HepG2 (cell line): ENCODE data around the gene ARVCF. TPM values are rescaled to one million over a fixed set of nuclear protein-coding genes. Genes with fewer than 3 reads are reported as not detected.

ENCODE experiments used
- ATAC-seq: fragments of 200-7000 bp; cut with Tn5 transposase; 3 replicates; pipeline ENCODE4 v1.9.1; 2020; ENCODE audit warnings: mild to moderate bottlenecking, moderate library complexity
- BruUV-seq: library from RNA; stranded (reverse); fragments of 400-500 nt; replicated peaks from 2 replicates; lab custom pipeline; 2021; lab: Mats Ljungman, UMichigan
- CTCF ChIA-PET: fragments of 300-600 bp; formaldehyde crosslinking; extraction: SDS; loops from one replicate; lab custom pipeline; 2021; ENCODE audit warnings: low total read pairs, inconsistent platforms, low intra/inter-chr PET ratio; lab: Yijun Ruan, JAX
- POLR2A ChIA-PET: fragments of 350-600 bp; sonication (Branson Sonifier 250); formaldehyde crosslinking; loops from one replicate; lab custom pipeline; 2020; ENCODE audit warnings: antibody characterized with exemption, inconsistent platforms; lab: Yijun Ruan, JAX
- DNase-seq: peaks from one replicate; pipeline ENCODE4 v3.0.0-alpha.2; 2015; ENCODE audit warnings: low spot score
- FAIRE-seq: peaks from 3 replicates; lab custom pipeline; 2011; peaks lifted over from hg19 to GRCh38; lab: Jason Lieb, UNC
- H2AFZ ChIP-seq: one replicate; pipeline ENCODE4 v1.6.1; 2011; ENCODE audit warnings: low read length, inconsistent platforms
- H3K27ac ChIP-seq: fragments of 300-600 bp; 3 replicates; pipeline ENCODE4 v1.8.0; 2011; ENCODE audit warnings: mixed run types, mild to moderate bottlenecking, mixed read lengths, low read length, inconsistent platforms; ENCODE audit not compliant: insufficient read depth; ENCODE audit errors: extremely low read length
- H3K27me3 ChIP-seq, 2 experiments: fragments of 200-600 bp in 1 of 2; 2 replicates in 1 of 2; 3 replicates in 1 of 2; pipeline versions ENCODE4 v1.6.0 to v1.8.0; 2011; ENCODE audit warnings: low read length in 2 of 2, mild to moderate bottlenecking in 2 of 2, moderate library complexity in 2 of 2, inconsistent platforms in 1 of 2; ENCODE audit not compliant: insufficient read depth in 2 of 2, control insufficient read depth in 1 of 2
- H3K36me3 ChIP-seq, 2 experiments: fragments of 200-600 bp in 1 of 2; replicated peaks in 1 of 2; 2 replicates in 1 of 2; 3 replicates in 1 of 2; pipeline versions ENCODE4 v1.5.1 to v1.8.0; 2011; ENCODE audit warnings: low read length in 2 of 2, inconsistent platforms in 1 of 2; ENCODE audit not compliant: insufficient read depth in 2 of 2, control insufficient read depth in 1 of 2
- H3K4me1 ChIP-seq: 2 replicates; pipeline ENCODE4 v1.5.1; 2012; ENCODE audit warnings: low read length, inconsistent platforms; ENCODE audit not compliant: insufficient read depth
- H3K4me2 ChIP-seq: 2 replicates; pipeline ENCODE4 v1.6.0; 2011; ENCODE audit warnings: low read depth, low read length, inconsistent platforms
- H3K4me3 ChIP-seq, 3 experiments: fragments of 200-600 bp in 1 of 3; sonication (generic), shearing (Covaris generic) in 1 of 3; replicated peaks in 1 of 3; 2 replicates each; pipeline ENCODE4 v1.5.1; 2011 to 2016; ENCODE audit warnings: low read length in 3 of 3, inconsistent platforms in 2 of 3, low read depth in 2 of 3, mild to moderate bottlenecking in 2 of 3, control low read depth in 1 of 3, mixed read lengths in 1 of 3; ENCODE audit not compliant: insufficient read depth in 1 of 3
- H3K79me2 ChIP-seq: one replicate; pipeline ENCODE4 v1.6.1; 2011; ENCODE audit warnings: low read length, inconsistent platforms; ENCODE audit not compliant: insufficient read depth
- H3K9ac ChIP-seq: 2 replicates; pipeline ENCODE4 v1.6.0; 2011; ENCODE audit warnings: mild to moderate bottlenecking, low read depth, low read length, inconsistent platforms; ENCODE audit not compliant: insufficient read depth
- H3K9me3 ChIP-seq: 2 replicates; pipeline ENCODE4 v1.5.1; 2012; ENCODE audit warnings: mild to moderate bottlenecking, low read length
- H4K20me1 ChIP-seq: 2 replicates; pipeline ENCODE4 v1.6.0; 2011; ENCODE audit warnings: inconsistent platforms, mild to moderate bottlenecking, low read length, moderate library complexity; ENCODE audit not compliant: insufficient read depth
- HES4 ChIP-seq: sonication (generic); formaldehyde crosslinking; IDR thresholded peaks from 2 replicates; pipeline ENCODE4 v1.9.0; 2021; ENCODE audit warnings: mild to moderate bottlenecking, missing genetic modification reagents, borderline replicate concordance
- HNRNPH1 ChIP-seq: fragments of 200-400 bp; formaldehyde crosslinking; optimal IDR thresholded peaks from 2 replicates; pipeline ENCODE3; 2017; ENCODE audit warnings: mild to moderate bottlenecking, low read depth, low read length
- SIN3B ChIP-seq: fragments of 150-350 bp; IDR thresholded peaks from 2 replicates; pipeline ENCODE4 v1.6.1; 2014; ENCODE audit warnings: low read length
- ZNF3 ChIP-seq: IDR thresholded peaks from 2 replicates; pipeline ENCODE4 v1.7.0; 2017; ENCODE audit warnings: inconsistent platforms
- WGBS: methylation state at CpG from one replicate; pipeline ENCODE4 v1.1.6; 2017; ENCODE audit warnings: low lambda C conversion rate; 5-methylcytosine and 5-hydroxymethylcytosine counted together
- in situ Hi-C: cut with HindIII; loops from 2 replicates; pipeline ENCODE4 v1.10.0; 2017; ENCODE audit warnings: low pct_unique_long_range_greater_than_20kb; ENCODE audit not compliant: extremely low pct_ligation_motif_present
- intact Hi-C: fragments of 100-400 bp; cut with micrococcal nuclease; formaldehyde crosslinking; loops from one replicate; pipeline ENCODE4 v1.10.0; 2022; ENCODE audit not compliant: unreplicated experiment
- polyA plus RNA-seq, 8 experiments: library from polyadenylated mRNA; depleted of rRNA in 3 of 8; stranded (reverse) in 7 of 8; unstranded in 1 of 8; fragments of >200 nt; fragmentation: Illumina TruSeq in 4 of 8; extraction: Trizol in 4 of 8; gene quantifications; 2 replicates each; pipeline versions ENCODE4 v1.2.1 to v1.2.3, GENCODE V29; 2011 to 2016; ENCODE audit warnings: low read depth in 4 of 8, missing spikeins in 1 of 8, mixed read lengths in 1 of 8; ENCODE audit not compliant: insufficient read depth in 1 of 8
- total RNA-seq, 5 experiments: library from RNA; depleted of rRNA; stranded (reverse); fragments of >200 nt; fragmentation: Illumina TruSeq; extraction: Trizol; gene quantifications; 2 replicates each; pipeline ENCODE4 v1.2.3, GENCODE V29; 2016; ENCODE audit warnings: low read depth in 1 of 5
- TF ChIP-seq, protein P1 (sequence below): sonication (generic); formaldehyde crosslinking; IDR thresholded peaks from 2 replicates; pipeline ENCODE4 v1.4.0; 2020; ENCODE audit warnings: mild to moderate bottlenecking, missing genetic modification reagents
- TF ChIP-seq, protein P2 (sequence below), 2 experiments: sonication (generic) in 1 of 2; formaldehyde crosslinking in 1 of 2; IDR thresholded peaks; 2 replicates each; pipeline versions ENCODE4 v1.6.1 to v1.9.0; 2014 to 2022; ENCODE audit warnings: antibody characterized with exemption in 1 of 2, borderline replicate concordance in 1 of 2, inconsistent platforms in 1 of 2, low read depth in 1 of 2, missing genetic modification reagents in 1 of 2
- TF ChIP-seq, protein P3 (sequence below): sonication (generic); formaldehyde crosslinking; IDR thresholded peaks from 2 replicates; pipeline ENCODE4 v1.4.0; 2020; ENCODE audit warnings: missing genetic modification reagents
- TF ChIP-seq, protein P4 (sequence below): sonication (generic); formaldehyde crosslinking; IDR thresholded peaks from 2 replicates; pipeline ENCODE4 v1.4.0; 2020; ENCODE audit warnings: mild to moderate bottlenecking, missing genetic modification reagents
- TF ChIP-seq, protein P5 (sequence below): sonication (generic); formaldehyde crosslinking; IDR thresholded peaks from 2 replicates; pipeline ENCODE4 v1.5.0; 2020; ENCODE audit warnings: mild to moderate bottlenecking, missing genetic modification reagents

The ARVCF gene
- total and polyA plus RNA-seq, 2 of the 13 experiments (the other 11 are each of a cell fraction or from before 2014, with no cell fraction given), result 16.4 to 17.7 TPM

DNA sequence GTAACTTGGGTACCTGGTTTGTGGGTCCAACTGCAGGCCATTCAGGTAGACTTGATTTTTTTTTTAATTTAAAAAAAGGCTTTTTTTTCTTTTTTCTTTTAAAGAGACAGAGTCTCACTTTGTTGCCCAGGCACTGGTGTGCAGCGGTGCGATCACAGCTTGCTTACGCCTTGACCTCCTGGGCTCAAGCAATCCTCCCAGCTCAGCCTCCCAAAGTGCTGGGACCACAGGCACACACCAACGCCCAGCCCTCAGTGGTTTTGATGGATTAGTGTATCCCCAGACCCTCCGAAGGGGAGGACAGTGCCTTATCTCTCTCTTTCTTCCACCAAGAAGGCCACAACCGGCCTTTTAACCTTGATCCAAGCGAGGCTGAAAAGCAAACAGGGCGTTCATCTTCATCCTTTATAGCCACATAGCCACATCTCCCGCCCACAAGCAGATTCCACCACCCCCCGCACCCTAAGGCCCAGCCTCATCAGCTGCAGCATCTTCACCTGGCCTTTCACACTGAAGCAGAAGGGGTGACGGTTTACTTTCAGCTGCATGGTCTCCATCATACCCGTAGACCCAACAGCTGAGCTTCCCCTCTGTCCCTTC lies 92.6 kb downstream of the ARVCF start:
- WGBS, result 83% methylated on average over 12 of the region's 12 CpGs
- Histone ChIP-seq H3K79me2 (no peaks in the 10 kb centered on the region), H3K4me3 (no peak overlapping the region), H3K9me3 (no peaks in the 10 kb centered on the region), H3K4me2 (no peak overlapping the region), H3K36me3 (0 out of 5 replicates have a peak, but pooled peaks cover 0 to 3% of the 10 kb centered on the region in 2 experiments), H3K27me3 (no peaks in the 10 kb centered on the region), H3K4me1 (no peaks in the 10 kb centered on the region; the same call in 1 of the 2 replicates), H4K20me1 (no peaks in the 10 kb centered on the region), H2AFZ (no peak overlapping the region), H3K9ac (no peak overlapping the region), H3K27ac (no peak overlapping the region)
- in situ Hi-C loops, result no loop called here
- ATAC-seq, result no peak
- BruUV-seq, result no TSS peak
- POLR2A ChIA-PET, result no interaction called here
- CTCF ChIA-PET, result no interaction called here
- no peak for DNase-seq
- intact Hi-C loops, result no loop called here
- no peak for FAIRE-seq
- TF ChIP-seq HNRNPH1, result no peak
- TF ChIP-seq, protein P1, sequence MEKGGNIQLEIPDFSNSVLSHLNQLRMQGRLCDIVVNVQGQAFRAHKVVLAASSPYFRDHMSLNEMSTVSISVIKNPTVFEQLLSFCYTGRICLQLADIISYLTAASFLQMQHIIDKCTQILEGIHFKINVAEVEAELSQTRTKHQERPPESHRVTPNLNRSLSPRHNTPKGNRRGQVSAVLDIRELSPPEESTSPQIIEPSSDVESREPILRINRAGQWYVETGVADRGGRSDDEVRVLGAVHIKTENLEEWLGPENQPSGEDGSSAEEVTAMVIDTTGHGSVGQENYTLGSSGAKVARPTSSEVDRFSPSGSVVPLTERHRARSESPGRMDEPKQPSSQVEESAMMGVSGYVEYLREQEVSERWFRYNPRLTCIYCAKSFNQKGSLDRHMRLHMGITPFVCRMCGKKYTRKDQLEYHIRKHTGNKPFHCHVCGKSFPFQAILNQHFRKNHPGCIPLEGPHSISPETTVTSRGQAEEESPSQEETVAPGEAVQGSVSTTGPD, result no peak
- TF ChIP-seq, protein P2, sequence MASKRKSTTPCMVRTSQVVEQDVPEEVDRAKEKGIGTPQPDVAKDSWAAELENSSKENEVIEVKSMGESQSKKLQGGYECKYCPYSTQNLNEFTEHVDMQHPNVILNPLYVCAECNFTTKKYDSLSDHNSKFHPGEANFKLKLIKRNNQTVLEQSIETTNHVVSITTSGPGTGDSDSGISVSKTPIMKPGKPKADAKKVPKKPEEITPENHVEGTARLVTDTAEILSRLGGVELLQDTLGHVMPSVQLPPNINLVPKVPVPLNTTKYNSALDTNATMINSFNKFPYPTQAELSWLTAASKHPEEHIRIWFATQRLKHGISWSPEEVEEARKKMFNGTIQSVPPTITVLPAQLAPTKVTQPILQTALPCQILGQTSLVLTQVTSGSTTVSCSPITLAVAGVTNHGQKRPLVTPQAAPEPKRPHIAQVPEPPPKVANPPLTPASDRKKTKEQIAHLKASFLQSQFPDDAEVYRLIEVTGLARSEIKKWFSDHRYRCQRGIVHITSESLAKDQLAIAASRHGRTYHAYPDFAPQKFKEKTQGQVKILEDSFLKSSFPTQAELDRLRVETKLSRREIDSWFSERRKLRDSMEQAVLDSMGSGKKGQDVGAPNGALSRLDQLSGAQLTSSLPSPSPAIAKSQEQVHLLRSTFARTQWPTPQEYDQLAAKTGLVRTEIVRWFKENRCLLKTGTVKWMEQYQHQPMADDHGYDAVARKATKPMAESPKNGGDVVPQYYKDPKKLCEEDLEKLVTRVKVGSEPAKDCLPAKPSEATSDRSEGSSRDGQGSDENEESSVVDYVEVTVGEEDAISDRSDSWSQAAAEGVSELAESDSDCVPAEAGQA (IDR thresholded peaks at IDR 0.05; ENCODE audit: low read depth), result no peak
- TF ChIP-seq, protein P2 (CRISPR knock-in tag; IDR thresholded peaks at IDR 0.05; ENCODE audit: borderline replicate concordance), result no peak
- no peak for TF ChIP-seq ZNF3 (CRISPR knock-in tag)
- TF ChIP-seq, protein P3, sequence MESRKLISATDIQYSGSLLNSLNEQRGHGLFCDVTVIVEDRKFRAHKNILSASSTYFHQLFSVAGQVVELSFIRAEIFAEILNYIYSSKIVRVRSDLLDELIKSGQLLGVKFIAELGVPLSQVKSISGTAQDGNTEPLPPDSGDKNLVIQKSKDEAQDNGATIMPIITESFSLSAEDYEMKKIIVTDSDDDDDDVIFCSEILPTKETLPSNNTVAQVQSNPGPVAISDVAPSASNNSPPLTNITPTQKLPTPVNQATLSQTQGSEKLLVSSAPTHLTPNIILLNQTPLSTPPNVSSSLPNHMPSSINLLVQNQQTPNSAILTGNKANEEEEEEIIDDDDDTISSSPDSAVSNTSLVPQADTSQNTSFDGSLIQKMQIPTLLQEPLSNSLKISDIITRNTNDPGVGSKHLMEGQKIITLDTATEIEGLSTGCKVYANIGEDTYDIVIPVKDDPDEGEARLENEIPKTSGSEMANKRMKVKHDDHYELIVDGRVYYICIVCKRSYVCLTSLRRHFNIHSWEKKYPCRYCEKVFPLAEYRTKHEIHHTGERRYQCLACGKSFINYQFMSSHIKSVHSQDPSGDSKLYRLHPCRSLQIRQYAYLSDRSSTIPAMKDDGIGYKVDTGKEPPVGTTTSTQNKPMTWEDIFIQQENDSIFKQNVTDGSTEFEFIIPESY (CRISPR knock-in tag), result peak; percentile 84
- TF ChIP-seq, protein P4, sequence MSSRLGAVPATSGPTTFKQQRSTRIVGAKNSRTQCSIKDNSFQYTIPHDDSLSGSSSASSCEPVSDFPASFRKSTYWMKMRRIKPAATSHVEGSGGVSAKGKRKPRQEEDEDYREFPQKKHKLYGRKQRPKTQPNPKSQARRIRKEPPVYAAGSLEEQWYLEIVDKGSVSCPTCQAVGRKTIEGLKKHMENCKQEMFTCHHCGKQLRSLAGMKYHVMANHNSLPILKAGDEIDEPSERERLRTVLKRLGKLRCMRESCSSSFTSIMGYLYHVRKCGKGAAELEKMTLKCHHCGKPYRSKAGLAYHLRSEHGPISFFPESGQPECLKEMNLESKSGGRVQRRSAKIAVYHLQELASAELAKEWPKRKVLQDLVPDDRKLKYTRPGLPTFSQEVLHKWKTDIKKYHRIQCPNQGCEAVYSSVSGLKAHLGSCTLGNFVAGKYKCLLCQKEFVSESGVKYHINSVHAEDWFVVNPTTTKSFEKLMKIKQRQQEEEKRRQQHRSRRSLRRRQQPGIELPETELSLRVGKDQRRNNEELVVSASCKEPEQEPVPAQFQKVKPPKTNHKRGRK, result no peak
- TF ChIP-seq SIN3B, result no peak
- TF ChIP-seq, protein P5, sequence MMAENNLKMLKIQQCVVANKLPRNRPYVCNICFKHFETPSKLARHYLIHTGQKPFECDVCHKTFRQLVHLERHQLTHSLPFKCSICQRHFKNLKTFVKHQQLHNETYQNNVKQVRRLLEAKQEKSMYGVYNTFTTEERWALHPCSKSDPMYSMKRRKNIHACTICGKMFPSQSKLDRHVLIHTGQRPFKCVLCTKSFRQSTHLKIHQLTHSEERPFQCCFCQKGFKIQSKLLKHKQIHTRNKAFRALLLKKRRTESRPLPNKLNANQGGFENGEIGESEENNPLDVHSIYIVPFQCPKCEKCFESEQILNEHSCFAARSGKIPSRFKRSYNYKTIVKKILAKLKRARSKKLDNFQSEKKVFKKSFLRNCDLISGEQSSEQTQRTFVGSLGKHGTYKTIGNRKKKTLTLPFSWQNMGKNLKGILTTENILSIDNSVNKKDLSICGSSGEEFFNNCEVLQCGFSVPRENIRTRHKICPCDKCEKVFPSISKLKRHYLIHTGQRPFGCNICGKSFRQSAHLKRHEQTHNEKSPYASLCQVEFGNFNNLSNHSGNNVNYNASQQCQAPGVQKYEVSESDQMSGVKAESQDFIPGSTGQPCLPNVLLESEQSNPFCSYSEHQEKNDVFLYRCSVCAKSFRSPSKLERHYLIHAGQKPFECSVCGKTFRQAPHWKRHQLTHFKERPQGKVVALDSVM (CRISPR knock-in tag), result peak; percentile 84
- no peak for TF ChIP-seq HES4
